Stimulated activated CD8-positive, alpha-beta memory T cell treated with anti-CD3 and anti-CD28 coated beads, Interleukin-7, amount 100 ng/mL, for 4 hours (primary cell): ENCODE results near the gene RUNX1.

Source experiments
- DNase-seq, 2 donors: peaks; one replicate each; pipeline ENCODE4 v3.0.0-alpha.2; 2020; ENCODE audit warnings: low read depth in 2 of 2

The RUNX1 gene

GRCh38 chr21:35048706-35049617 is at the start of gene RUNX1:
Gene RUNX1 (minus strand): TSS chr21:35049302.
- DNase-seq, result peak; percentile 69 to 71

GRCh38 chr21:35097525-35097924 is 48.4 kb upstream of the RUNX1 start:
- no peak for DNase-seq

DNA sequence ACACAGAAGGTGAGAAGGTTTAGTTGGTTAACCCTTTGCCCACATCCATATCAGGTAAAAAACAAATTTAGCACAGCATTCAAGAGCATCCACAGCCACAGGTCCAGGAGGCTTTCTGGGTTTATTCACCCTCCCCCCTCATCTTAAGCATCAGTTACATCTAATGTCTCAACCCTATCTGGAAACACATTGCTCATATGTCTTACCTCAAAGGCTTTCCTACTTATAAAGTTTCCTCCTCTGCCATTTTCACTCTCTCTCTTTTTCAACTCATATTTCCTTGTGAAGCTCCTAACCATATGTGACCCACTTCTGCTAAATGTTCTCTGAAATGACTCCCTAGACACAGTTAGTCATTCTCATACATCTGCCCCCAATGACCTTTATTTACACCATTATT is 47.9 kb upstream of the RUNX1 start:
- DNase-seq, result no peak

- DNase-seq, result no peak
Measured at GRCh38 chr21:35095859-35096291, 46.8 kb upstream of the RUNX1 start.

- DNase-seq, result no peak
Measured at GRCh38 chr21:35093514-35093913, 44.4 kb upstream of the RUNX1 start.

GRCh38 chr21:35091496-35091895 is 42.4 kb upstream of the RUNX1 start:
- DNase-seq, result no peak

- no peak for DNase-seq
Measured at GRCh38 chr21:35090403-35090802, 41.3 kb upstream of the RUNX1 start.

GRCh38 chr21:35088319-35088771 is 39.2 kb upstream of the RUNX1 start:
- no peak for DNase-seq

- no peak for DNase-seq
Measured at GRCh38 chr21:35086357-35086756, 37.3 kb upstream of the RUNX1 start.

- no peak for DNase-seq
Measured at GRCh38 chr21:35084869-35085268, 35.8 kb upstream of the RUNX1 start.

DNA sequence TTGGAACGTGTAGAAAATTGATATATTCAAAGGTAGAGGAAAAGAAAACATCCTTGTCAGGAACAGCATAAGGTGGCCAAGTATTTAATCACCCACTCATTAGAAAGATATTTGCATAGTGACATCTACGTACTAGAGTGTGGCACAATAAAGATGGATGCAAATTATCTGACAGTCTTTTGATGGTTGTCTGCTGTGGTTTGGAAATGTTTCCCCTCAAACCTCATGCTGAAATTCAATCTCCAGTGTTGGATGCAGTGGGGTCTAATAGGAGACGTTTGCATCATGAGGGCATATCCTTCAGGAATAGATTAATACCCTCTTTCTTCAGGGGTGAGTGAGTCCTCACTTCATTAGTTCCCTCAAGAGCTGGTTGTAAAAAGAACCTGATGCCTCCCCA is 34.1 kb upstream of the RUNX1 start:
- no peak for DNase-seq

- DNase-seq, result no peak
Measured at GRCh38 chr21:35081861-35082260, 32.8 kb upstream of the RUNX1 start.

GRCh38 chr21:35079181-35079580 is 30.1 kb upstream of the RUNX1 start:
- no peak for DNase-seq

DNA sequence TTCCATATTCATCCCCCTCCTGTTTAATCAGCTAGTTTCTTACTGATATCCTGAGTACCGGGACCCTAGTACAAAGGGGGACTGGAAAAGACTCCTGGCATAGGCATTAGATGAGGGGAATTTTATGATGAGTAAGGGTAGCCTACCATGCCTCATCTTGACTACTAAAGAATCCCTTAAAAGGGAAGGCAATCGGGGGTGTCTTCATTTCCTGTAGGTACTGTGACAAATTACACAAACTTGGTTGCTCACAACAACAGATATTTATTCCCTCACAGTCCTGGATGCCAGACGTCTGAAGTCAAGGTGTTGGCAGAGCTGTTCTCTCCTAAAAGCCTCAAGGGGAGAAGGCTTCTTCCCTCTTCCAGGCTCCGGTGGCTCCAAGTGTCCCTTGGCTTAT is 28.9 kb upstream of the RUNX1 start:
- DNase-seq, result no peak

- no peak for DNase-seq
Measured at GRCh38 chr21:35077466-35077865, 28.4 kb upstream of the RUNX1 start.

- DNase-seq, result no peak
Measured at GRCh38 chr21:35075546-35075945, 26.4 kb upstream of the RUNX1 start.

GRCh38 chr21:35072960-35073359 is 23.9 kb upstream of the RUNX1 start:
- no peak for DNase-seq

- DNase-seq, result no peak
Measured at GRCh38 chr21:35072557-35072956, 23.5 kb upstream of the RUNX1 start.

GRCh38 chr21:35071347-35071746 is 22.2 kb upstream of the RUNX1 start:
- DNase-seq, result no peak

GRCh38 chr21:35070436-35070835 is 21.3 kb upstream of the RUNX1 start:
- no peak for DNase-seq

GRCh38 chr21:35066824-35067223 is 17.7 kb upstream of the RUNX1 start:
- no peak for DNase-seq

GRCh38 chr21:35063428-35064172 is 14.5 kb upstream of the RUNX1 start:
- no peak for DNase-seq

DNA sequence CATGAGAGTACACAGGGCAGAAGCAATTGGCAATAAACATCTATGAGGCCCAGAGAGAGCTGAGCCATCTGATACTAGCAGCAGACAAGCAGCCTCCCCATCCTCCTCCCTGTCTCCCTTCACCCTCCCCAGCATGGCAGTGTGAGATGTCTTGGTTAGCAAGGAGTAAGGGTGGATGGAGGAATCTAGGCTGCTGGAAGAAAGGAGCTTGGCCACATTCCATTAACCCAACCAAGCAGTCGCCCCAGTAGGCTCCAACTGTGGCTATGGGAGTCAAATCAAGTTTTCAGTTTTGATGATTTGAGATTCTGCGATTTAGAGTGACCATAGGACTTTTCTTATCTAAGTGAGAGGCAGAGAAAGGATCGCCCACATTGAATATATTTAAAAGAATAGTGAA is 12.9 kb upstream of the RUNX1 start:
- DNase-seq, result no peak
